IPS-NIHi11 (cell line): ENCODE results near the gene FEZF1.

Source experiments
- DNase-seq: peaks from one replicate; pipeline ENCODE4 v3.0.0; 2012; ENCODE audit warnings: mixed read lengths, low spot score

FEZF1 gene

GRCh38 chr7:122268101-122268500, 36.4 kb downstream of the FEZF1 start:
- DNase-seq: no peak

- no peak for DNase-seq
Measured at GRCh38 chr7:122262246-122262645, 42.3 kb downstream of the FEZF1 start.

DNA sequence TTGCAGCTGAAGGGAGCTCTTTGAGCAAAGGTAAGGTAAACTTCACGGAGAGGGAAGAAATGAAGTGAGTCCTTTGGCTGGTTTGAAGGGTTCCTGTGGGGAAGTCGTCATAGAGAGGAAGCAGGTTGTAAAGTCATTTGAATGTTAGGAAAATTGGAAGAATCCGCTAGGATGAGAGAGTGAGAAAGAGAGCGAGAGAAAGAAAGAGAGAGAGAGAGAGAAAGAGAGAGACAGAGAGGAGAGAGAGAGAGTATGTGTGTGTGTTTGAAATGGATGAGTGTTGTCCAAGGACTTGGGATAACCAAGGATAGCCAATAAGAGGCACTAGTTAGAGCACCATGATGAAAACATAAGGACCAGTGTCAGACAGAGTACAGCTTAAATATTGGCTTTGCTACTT, 43.1 kb downstream of the FEZF1 start:
- no peak for DNase-seq

DNA sequence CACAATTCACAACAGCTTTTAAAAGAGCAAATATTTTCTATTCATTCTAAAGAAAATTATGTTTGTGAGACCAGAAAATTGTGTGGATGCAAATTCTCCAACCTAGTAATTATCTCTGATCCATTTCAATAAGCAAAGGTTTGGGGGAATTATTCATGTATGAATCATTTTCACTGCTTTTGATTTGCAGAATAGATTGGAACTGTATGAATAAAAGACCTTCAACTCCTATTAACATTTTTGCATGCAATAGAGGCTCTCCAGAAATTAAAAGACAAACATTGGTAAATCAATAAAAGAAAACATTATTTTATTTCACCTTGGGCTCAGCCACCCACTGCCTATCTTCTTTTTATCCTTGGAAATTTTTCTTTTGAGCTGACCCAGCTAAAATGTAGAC, 43.5 kb downstream of the FEZF1 start:
- no peak for DNase-seq

GRCh38 chr7:122260336-122260735, 44.2 kb downstream of the FEZF1 start:
- no peak for DNase-seq

DNA sequence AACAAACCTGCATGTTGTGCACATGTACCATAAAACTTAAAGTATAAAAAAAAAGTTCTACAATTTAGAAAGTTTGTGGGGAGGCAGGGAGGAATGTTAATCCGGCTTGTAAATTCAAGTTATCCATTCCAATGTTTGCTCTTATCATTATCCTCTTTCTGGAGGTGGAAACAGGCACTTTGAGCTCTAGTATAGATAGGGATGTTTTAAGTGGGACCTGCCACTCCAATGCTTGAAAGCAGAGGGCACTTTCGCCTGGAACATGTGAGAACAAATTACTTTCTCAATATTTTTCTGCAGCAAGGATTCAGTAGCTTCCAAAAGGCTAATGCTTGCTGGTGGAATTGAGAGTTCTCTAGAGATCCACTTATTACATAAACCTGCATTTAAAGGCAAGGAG, 45.6 kb downstream of the FEZF1 start:
- DNase-seq: no peak

DNA sequence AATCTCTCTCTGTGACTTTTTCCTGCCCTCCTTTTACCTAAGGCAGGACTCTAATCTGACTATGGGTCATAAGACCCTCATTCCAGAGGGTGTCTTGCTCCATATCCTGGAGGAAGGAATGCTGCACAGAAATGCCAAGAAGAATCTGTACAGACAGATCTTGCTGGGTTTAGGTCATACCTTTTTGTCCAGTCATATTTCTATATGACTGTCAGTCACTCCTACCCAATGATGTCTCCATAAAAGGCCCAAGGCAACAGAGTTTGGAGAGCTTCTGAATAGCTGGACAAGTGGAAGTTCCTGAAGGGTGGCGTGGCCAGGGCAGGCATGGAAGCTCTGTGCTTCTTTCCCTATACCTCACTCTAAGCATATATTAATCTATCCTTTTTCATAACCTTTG, 47.5 kb downstream of the FEZF1 start:
- no peak for DNase-seq

DNA sequence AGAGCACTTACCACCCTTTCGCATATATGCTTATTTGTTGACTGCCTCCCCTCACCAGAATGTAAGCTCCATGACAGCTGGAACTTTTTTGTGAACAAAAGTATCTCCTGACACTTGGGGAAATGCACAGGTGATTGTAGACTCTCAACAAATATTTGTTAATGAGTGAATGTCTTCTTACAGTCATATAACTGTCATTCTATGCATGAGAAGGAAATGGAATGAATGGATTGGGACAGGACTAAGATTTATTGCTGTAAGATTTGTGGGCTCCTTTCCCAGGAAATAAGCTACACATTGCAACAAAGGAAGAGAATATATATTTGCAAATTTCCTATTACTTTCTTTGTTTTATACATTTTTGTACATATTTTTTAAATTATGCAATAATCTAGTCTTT, 48.5 kb downstream of the FEZF1 start:
- DNase-seq: no peak

- DNase-seq: no peak
Measured at GRCh38 chr7:122255454-122255853, 49.1 kb downstream of the FEZF1 start.
